NCI-H69 (cell line): ENCODE data around the gene AARS1.
"Not testable (repeated sequence)": the region's sequence is repeated elsewhere in the genome, so short reads cannot be mapped to it uniquely, and the experiment has no call there.

ENCODE experiments used
- DNase-seq: peaks from one replicate; lab custom pipeline; 2025; lab: John Stamatoyannopoulos, UW

Gene AARS1

GRCh38 chr16:70224645-70225044 lies 64.7 kb downstream of the AARS1 start:
- DNase-seq: not testable (repeated sequence)

- not testable (repeated sequence) for DNase-seq
Measured at GRCh38 chr16:70223971-70224513, 65.3 kb downstream of the AARS1 start.

GRCh38 chr16:70223216-70223615 lies 66.1 kb downstream of the AARS1 start:
- DNase-seq: not testable (repeated sequence)

GRCh38 chr16:70222574-70222973 lies 66.7 kb downstream of the AARS1 start:
- not testable (repeated sequence) for DNase-seq

GRCh38 chr16:70218586-70218985 lies 70.7 kb downstream of the AARS1 start:
- not testable (repeated sequence) for DNase-seq

GRCh38 chr16:70206382-70206781 lies 82.9 kb downstream of the AARS1 start:
- not testable (repeated sequence) for DNase-seq

- not testable (repeated sequence) for DNase-seq
Measured at GRCh38 chr16:70204668-70205405, 84.5 kb downstream of the AARS1 start.

GRCh38 chr16:70204010-70204409 lies 85.3 kb downstream of the AARS1 start:
- not testable (repeated sequence) for DNase-seq

- DNase-seq: not testable (repeated sequence)
Measured at GRCh38 chr16:70203508-70203907, 85.8 kb downstream of the AARS1 start.
